Stomach (tissue), 9 donors: ENCODE data around the gene GNA14. TPM values are rescaled to one million over a fixed set of nuclear protein-coding genes. Genes with fewer than 3 reads are reported as not detected.
A peak's percentile ranks its signal among the peaks of the same experiment; 100 is the strongest.

ENCODE experiments used
- DNase-seq, 2 donors: peaks; one replicate each; pipeline versions ENCODE4 v3.0.0 to v3.0.0-alpha.2; 2013 to 2019
- H3K27ac ChIP-seq, 5 donors: fragments of 200-600 bp in 4 of 5; sonication (generic) in 4 of 5; one replicate each; pipeline ENCODE4 v1.5.1; 2013 to 2019; ENCODE audit warnings: mild to moderate bottlenecking in 1 of 5, moderate library complexity in 1 of 5
- H3K27me3 ChIP-seq, 3 donors: fragments of 200-600 bp; sonication (generic); one replicate each; pipeline ENCODE4 v1.5.1; 2017 to 2019; ENCODE audit warnings: mixed run types in 1 of 3
- H3K36me3 ChIP-seq, 4 donors: fragments of 200-600 bp; sonication (generic); 1 replicate in 3 of 4; 2 replicates in 1 of 4; pipeline ENCODE4 v1.5.1; 2016 to 2019
- H3K4me1 ChIP-seq, 4 donors: fragments of 200-600 bp; sonication (generic); one replicate each; pipeline ENCODE4 v1.5.1; 2016 to 2019
- H3K4me3 ChIP-seq, 4 donors: fragments of 200-600 bp; sonication (generic) in 3 of 4; one replicate each; pipeline ENCODE4 v1.5.1; 2016 to 2019; ENCODE audit warnings: mild to moderate bottlenecking in 1 of 4
- H3K9me3 ChIP-seq, 4 donors: fragments of 200-600 bp; sonication (generic); one replicate each; pipeline ENCODE4 v1.5.1; 2016 to 2019
- CTCF ChIP-seq, 7 experiments: fragments of 450-650 bp in 4 of 7; fragments of 200-600 bp in 3 of 7; sonication (generic) in 3 of 7; IDR thresholded peaks; one replicate each; pipeline ENCODE4 v1.5.1; 2016 to 2019; ENCODE audit warnings: antibody characterized with exemption in 7 of 7, control low read depth in 2 of 7, mild to moderate bottlenecking in 1 of 7
- EP300 ChIP-seq: sonication (generic); formaldehyde crosslinking; IDR thresholded peaks from one replicate; pipeline ENCODE4 v1.6.1; 2017; ENCODE audit warnings: antibody characterized with exemption
- POLR2A ChIP-seq, 4 donors: fragments of 450-650 bp; IDR thresholded peaks; one replicate each; pipeline ENCODE4 v1.6.1; 2016; ENCODE audit warnings: antibody characterized with exemption in 4 of 4, control low read depth in 2 of 4, mild to moderate bottlenecking in 1 of 4, moderate library complexity in 1 of 4
- POLR2AphosphoS5 ChIP-seq, 3 donors: sonication (generic); formaldehyde crosslinking; IDR thresholded peaks; one replicate each; pipeline ENCODE4 v1.6.1; 2016; ENCODE audit warnings: antibody characterized with exemption in 3 of 3
- WGBS, 5 donors: extraction: QIAGEN DNeasy Blood & Tissue Kit in 3 of 5; methylation state at CpG; one replicate each; pipeline versions ENCODE4 v1.1.5 to v1.1.7; 2013 to 2018; 5-methylcytosine and 5-hydroxymethylcytosine counted together
- intact Hi-C: fragments of 100-400 bp; cut with DNase I; formaldehyde crosslinking; loops from one replicate; pipeline ENCODE4 v1.15.1; 2023; ENCODE audit warnings: low total_unique reads
- polyA plus RNA-seq, 3 donors: library from polyadenylated mRNA; stranded (reverse); fragments of 200-250 nt; gene quantifications; one replicate each; pipeline ENCODE4 v1.2.3, GENCODE V29; 2013
- total RNA-seq, 5 donors: library from RNA; depleted of rRNA; stranded (reverse); fragments of >200 nt; gene quantifications; one replicate each; pipeline versions ENCODE4 v1.1.0 to v1.2.3, GENCODE V29; 2014 to 2016
- donor health status: healthy with polysubstance abuse.
- donor health status: Bipolar disorder and iron deficiency.
- donor health status: healthy.

The GNA14 gene
- total and polyA plus RNA-seq, 8 donors: 0.46 to 12.5 (median 1.3) TPM; not detected in 1

GRCh38 chr9:77680581-77680980 is 32.5 kb upstream of the GNA14 start:
- Histone ChIP-seq H3K9me3 (no peaks in the 10 kb centered on the region), H3K27me3 (no peaks in the 10 kb centered on the region), H3K4me1 (peaks cover 0 to 5% (median 0%) of the 10 kb centered on the region in 4 donors), H3K27ac (no peak overlapping the region), H3K36me3 (no peaks in the 10 kb centered on the region), H3K4me3 (no peak overlapping the region)
- intact Hi-C loops: no loop called here
- WGBS, 5 donors: 71 to 85% (median 83%) methylated on average over 5 of the region's 5 CpGs
- DNase-seq: no peak
- TF ChIP-seq POLR2A (IDR thresholded peaks at IDR 0.05) (no peak), EP300 (no peak), POLR2AphosphoS5 (IDR thresholded peaks at IDR 0.05) (no peak), CTCF (IDR thresholded peaks at IDR 0.05) (no peak)

- no peak for DNase-seq
- 74 to 80% (median 77%) methylated on average over 9 of the region's 9 CpGs for WGBS, 5 donors
- Histone ChIP-seq H3K4me1 (peaks cover 0 to 5% (median 0%) of the 10 kb centered on the region in 4 donors), H3K27ac (no peak overlapping the region), H3K9me3 (no peaks in the 10 kb centered on the region), H3K27me3 (no peaks in the 10 kb centered on the region), H3K36me3 (no peaks in the 10 kb centered on the region), H3K4me3 (no peak overlapping the region)
- intact Hi-C loops: no loop called here
- no peak for TF ChIP-seq POLR2A (IDR thresholded peaks at IDR 0.05)
- TF ChIP-seq POLR2AphosphoS5 (IDR thresholded peaks at IDR 0.05): no peak
- no peak for TF ChIP-seq CTCF (IDR thresholded peaks at IDR 0.05)
- TF ChIP-seq EP300: no peak
Measured at GRCh38 chr9:77679661-77680368, 31.7 kb upstream of the GNA14 start.

- Histone ChIP-seq H3K9me3 (no peaks in the 10 kb centered on the region), H3K27ac (peak overlapping the region in 2 of 5 donors; percentile 44), H3K36me3 (no peaks in the 10 kb centered on the region), H3K4me1 (peaks cover 0 to 5% (median 1%) of the 10 kb centered on the region in 4 donors), H3K27me3 (no peaks in the 10 kb centered on the region), H3K4me3 (no peak overlapping the region)
- intact Hi-C loops: no loop called here
- TF ChIP-seq POLR2AphosphoS5 (IDR thresholded peaks at IDR 0.05): no peak
- no peak for TF ChIP-seq POLR2A (IDR thresholded peaks at IDR 0.05)
- WGBS, 5 donors: 50 to 72% (median 57%) methylated on average over 2 of the region's 2 CpGs
- DNase-seq: no peak
Measured at GRCh38 chr9:77679088-77679487, 31.0 kb upstream of the GNA14 start.

- Histone ChIP-seq H3K4me1 (peaks cover 0 to 9% (median 2%) of the 10 kb centered on the region in 4 donors), H3K9me3 (no peaks in the 10 kb centered on the region), H3K36me3 (no peaks in the 10 kb centered on the region), H3K4me3 (no peak overlapping the region), H3K27ac (peak overlapping the region in 2 of 5 donors; percentile 44), H3K27me3 (no peaks in the 10 kb centered on the region)
- intact Hi-C loops: no loop called here
- TF ChIP-seq CTCF (IDR thresholded peaks at IDR 0.05): no peak
- TF ChIP-seq POLR2AphosphoS5 (IDR thresholded peaks at IDR 0.05): no peak
- TF ChIP-seq POLR2A (IDR thresholded peaks at IDR 0.05): no peak
- no peak for TF ChIP-seq EP300
- WGBS, 5 donors: 59 to 73% (median 68%) methylated on average over 7 of the region's 7 CpGs
- peak in 1 of 2 donors; percentile 29 for DNase-seq
Measured at GRCh38 chr9:77677957-77678535, 29.9 kb upstream of the GNA14 start.

GRCh38 chr9:77677397-77677796 is 29.3 kb upstream of the GNA14 start:
- H3K4me1 ChIP-seq: peaks cover 0 to 9% (median 2%) of the 10 kb centered on the region in 4 donors
- peak overlapping the region in 2 of 5 donors; percentile 1 to 13 for H3K27ac ChIP-seq
- TF ChIP-seq EP300 (no peak), POLR2A (IDR thresholded peaks at IDR 0.05) (no peak), CTCF (IDR thresholded peaks at IDR 0.05) (no peak), POLR2AphosphoS5 (IDR thresholded peaks at IDR 0.05) (no peak)
- intact Hi-C loops: no loop called here
- DNase-seq: no peak
- H3K27me3 ChIP-seq: no peaks in the 10 kb centered on the region
- H3K9me3 ChIP-seq: no peaks in the 10 kb centered on the region
- no peak overlapping the region for H3K4me3 ChIP-seq
- WGBS, 5 donors: 62 to 69% (median 68%) methylated on average over 4 of the region's 4 CpGs
- no peaks in the 10 kb centered on the region for H3K36me3 ChIP-seq
